Measurements from ENCODE around the gene SBF1. TPM values are rescaled to one million over a fixed set of nuclear protein-coding genes. Genes with fewer than 3 reads are reported as not detected.

SBF1 gene
- total RNA-seq, 1 experiment from 2014 or later = 48.5 TPM

DNA sequence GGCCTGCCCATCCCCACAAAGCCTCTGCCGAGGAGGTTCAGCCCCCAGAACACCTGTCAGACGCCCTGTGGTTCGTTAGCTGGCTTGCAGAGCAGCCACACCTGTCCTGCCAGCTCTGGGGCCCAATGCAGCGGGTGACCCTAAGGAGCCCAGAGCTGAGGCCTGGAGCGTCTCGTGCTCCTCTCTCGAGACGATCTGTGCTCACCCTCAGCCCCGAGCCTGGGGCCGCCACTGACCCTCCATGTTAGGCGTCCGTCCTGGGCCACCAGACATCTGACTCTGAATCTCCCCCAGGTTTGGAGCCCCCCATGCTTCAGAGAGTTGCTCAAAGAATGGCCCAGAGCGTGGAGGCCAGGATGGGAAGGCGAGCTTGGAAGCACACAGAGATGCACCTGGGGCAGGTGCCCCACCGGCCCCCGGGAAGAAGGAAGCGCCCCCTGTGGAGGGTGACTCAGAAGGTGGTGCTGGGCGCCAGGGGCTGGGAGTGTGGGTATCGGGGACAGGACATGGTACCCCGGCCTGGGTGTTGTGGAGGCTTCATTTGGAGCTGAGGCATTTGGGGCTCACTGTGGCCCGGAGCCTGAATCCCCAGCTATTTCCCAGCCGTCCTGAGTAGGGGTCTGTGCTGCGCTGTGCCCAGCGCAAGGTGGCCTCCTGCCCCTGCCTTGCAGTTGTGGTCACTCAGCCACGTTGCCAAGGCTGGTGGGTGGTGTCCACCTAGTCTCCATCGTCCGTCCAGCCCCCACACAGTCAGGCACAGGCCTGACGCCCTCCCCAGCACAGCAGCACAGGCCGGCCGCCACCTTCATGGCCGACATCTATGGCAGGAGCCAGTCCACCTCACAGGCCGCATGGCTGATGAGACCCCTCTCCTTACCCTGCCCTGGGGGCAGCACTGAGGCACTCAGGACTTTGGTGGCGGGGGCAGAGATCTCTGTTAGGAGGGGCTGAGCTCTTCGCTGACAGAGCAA lies 36.2 kb downstream of the SBF1 start:
- ATAC-seq = no peak
- TF ChIP-seq CTCF (conservative IDR thresholded peaks at IDR 0.05; ENCODE audit: low read depth, low read length) = no peak
- no peak for TF ChIP-seq EZH2 (IDR thresholded peaks at IDR 0.05; ENCODE audit: low read length, unreplicated experiment)
- TF ChIP-seq EZH2phosphoT487 (IDR thresholded peaks at IDR 0.05; ENCODE audit: borderline replicate concordance, low read length) = no peak

DNA sequence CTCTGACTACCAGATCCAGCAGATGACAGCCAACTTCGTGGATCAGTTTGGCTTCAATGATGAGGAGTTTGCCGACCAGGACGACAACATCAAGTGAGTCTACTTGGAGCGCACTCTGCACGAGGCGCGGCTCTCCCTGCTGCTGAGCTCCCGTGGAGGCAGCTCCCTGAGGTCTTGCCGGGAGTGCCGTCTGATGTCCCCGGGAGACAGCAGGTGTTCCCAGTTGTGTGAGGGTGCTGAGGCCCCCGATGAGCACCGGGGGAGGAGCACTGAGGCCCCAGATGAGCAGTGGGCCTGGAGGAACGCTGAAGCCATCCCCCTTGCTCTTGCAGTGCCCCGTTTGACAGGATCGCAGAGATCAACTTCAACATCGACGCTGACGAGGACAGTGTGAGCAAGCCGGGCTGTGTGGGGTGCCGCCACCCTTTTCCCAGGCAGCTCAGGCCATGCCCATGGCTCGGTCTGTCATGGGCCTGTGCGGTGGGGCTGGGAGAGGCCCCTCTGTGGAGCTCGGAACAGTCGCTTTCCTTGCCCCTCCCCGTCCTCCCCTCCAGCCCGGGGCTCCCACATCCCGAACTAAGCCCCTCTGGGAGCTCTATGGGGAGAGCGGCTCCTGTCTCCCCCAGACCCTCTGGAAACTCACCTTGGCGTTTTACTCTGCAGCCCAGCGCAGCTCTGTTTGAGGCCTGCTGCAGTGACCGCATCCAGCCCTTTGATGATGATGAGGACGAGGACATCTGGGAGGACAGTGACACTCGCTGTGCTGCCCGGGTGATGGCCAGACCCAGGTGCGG lies 37.1 kb downstream of the SBF1 start:
- Histone ChIP-seq H3K4me3 (ENCODE audit: low read length) (no peak overlapping the region), H3K27me3 (ENCODE audit: low read length) (no peaks in the 10 kb centered on the region), H2AFZ (ENCODE audit: low read length) (no peak overlapping the region), H3K9me3 (ENCODE audit: low read length) (no peaks in the 10 kb centered on the region), H3K4me2 (ENCODE audit: low read length) (no peak overlapping the region), H3K79me2 (ENCODE audit: low read length) (no peaks in the 10 kb centered on the region), H3K27ac (ENCODE audit: low read length) (no peak overlapping the region), H3K9ac (ENCODE audit: low read length) (no peak overlapping the region), H3F3A (ENCODE audit: low read length, unreplicated experiment) (no peaks in the 10 kb centered on the region), H3K9me2 (replicated peaks; ENCODE audit: low read length) (no peaks in the 10 kb centered on the region), H3K36me3 (ENCODE audit: low read depth, low read length) (no peaks in the 10 kb centered on the region), H3K4me1 (ENCODE audit: insufficient read depth, low read length) (no peaks in the 10 kb centered on the region), H4K20me1 (ENCODE audit: low read length) (no peaks in the 10 kb centered on the region)
- ATAC-seq (no peak), DNase-seq (no peak)
- no TSS peak for BruUV-seq (replicated peaks)
- TF ChIP-seq EZH2 (IDR thresholded peaks at IDR 0.05; ENCODE audit: low read length, unreplicated experiment) = no peak
- TF ChIP-seq EZH2phosphoT487 (IDR thresholded peaks at IDR 0.05; ENCODE audit: borderline replicate concordance, low read length) = no peak
- no peak for TF ChIP-seq CTCF (conservative IDR thresholded peaks at IDR 0.05; ENCODE audit: low read depth, low read length)
- ChIA-PET CTCF (no interaction called here), POLR2A (ENCODE audit: unreplicated experiment) (no interaction called here)
- intact Hi-C loops (cut with micrococcal nuclease) = no loop called here

More for the DNA sequence above, 36.2 kb downstream of the SBF1 start:
- no peaks in the 10 kb centered on the region for H3F3A ChIP-seq (ENCODE audit: low read length, unreplicated experiment)
- no peaks in the 10 kb centered on the region for H3K9me3 ChIP-seq (ENCODE audit: low read length)
- H4K20me1 ChIP-seq (ENCODE audit: low read length) = no peaks in the 10 kb centered on the region
- no peak overlapping the region for H3K9ac ChIP-seq (ENCODE audit: low read length)
- no peaks in the 10 kb centered on the region for H3K79me2 ChIP-seq (ENCODE audit: low read length)
- H3K4me3 ChIP-seq (ENCODE audit: low read length) = no peak overlapping the region
- ChIA-PET CTCF (no interaction called here), POLR2A (ENCODE audit: unreplicated experiment) (no interaction called here)
- H3K9me2 ChIP-seq (replicated peaks; ENCODE audit: low read length) = no peaks in the 10 kb centered on the region
- no peak overlapping the region for H3K27ac ChIP-seq (ENCODE audit: low read length)
- intact Hi-C loops (cut with micrococcal nuclease) = no loop called here
- no peaks in the 10 kb centered on the region for H3K36me3 ChIP-seq (ENCODE audit: low read depth, low read length)
- no peak overlapping the region for H2AFZ ChIP-seq (ENCODE audit: low read length)
- no peaks in the 10 kb centered on the region for H3K27me3 ChIP-seq (ENCODE audit: low read length)
- no peak overlapping the region for H3K4me2 ChIP-seq (ENCODE audit: low read length)
- DNase-seq = no peak
- BruUV-seq (replicated peaks) = no TSS peak
- H3K4me1 ChIP-seq (ENCODE audit: insufficient read depth, low read length) = no peaks in the 10 kb centered on the region

Measured in PC-3 (cell line).